Keratinocyte (primary cell): ENCODE data around the gene NT5M. TPM values are rescaled to one million over a fixed set of nuclear protein-coding genes. Genes with fewer than 3 reads are reported as not detected.

Experiments used
- DNase-seq: peaks from one replicate; pipeline ENCODE4 v3.0.0-alpha.2; 2011; ENCODE audit warnings: low read depth, missing footprints, low spot score
- FAIRE-seq: peaks from 2 replicates; lab custom pipeline; 2011; peaks lifted over from hg19 to GRCh38; lab: Jason Lieb, UNC
- H2AFZ ChIP-seq: 2 replicates; pipeline ENCODE4 v1.6.0; 2012; ENCODE audit warnings: low read length, control low read depth, inconsistent platforms; ENCODE audit not compliant: control insufficient read depth
- H3K27ac ChIP-seq: 2 replicates; pipeline ENCODE4 v1.5.1; 2011; ENCODE audit warnings: low read length; ENCODE audit not compliant: control insufficient read depth, insufficient read depth
- H3K27me3 ChIP-seq: 3 replicates; pipeline ENCODE4 v1.6.0; 2011; ENCODE audit warnings: low read length; ENCODE audit not compliant: control insufficient read depth, insufficient read depth; ENCODE audit errors: extremely low read depth
- H3K36me3 ChIP-seq, 2 experiments: 2 replicates in 1 of 2; 3 replicates in 1 of 2; pipeline ENCODE4 v1.5.1; 2011; ENCODE audit warnings: low read length in 2 of 2, mild to moderate bottlenecking in 1 of 2; ENCODE audit not compliant: control insufficient read depth in 2 of 2, insufficient read depth in 2 of 2; ENCODE audit errors: extremely low read depth in 1 of 2
- H3K4me1 ChIP-seq: 3 replicates; pipeline ENCODE4 v1.5.1; 2011; ENCODE audit warnings: low read length; ENCODE audit not compliant: control insufficient read depth, insufficient read depth; ENCODE audit errors: extremely low read depth
- H3K4me2 ChIP-seq: 3 replicates; pipeline ENCODE4 v1.6.0; 2011; ENCODE audit warnings: low read depth, low read length; ENCODE audit not compliant: control insufficient read depth, insufficient read depth; ENCODE audit errors: extremely low read depth
- H3K4me3 ChIP-seq, 3 experiments: fragments of 200-600 bp in 1 of 3; sonication (generic) in 1 of 3; 2 replicates in 2 of 3; 3 replicates in 1 of 3; pipeline ENCODE4 v1.5.1; 2011 to 2016; ENCODE audit warnings: low read length in 3 of 3, mild to moderate bottlenecking in 3 of 3, control low read depth in 2 of 3, inconsistent platforms in 1 of 3, low read depth in 1 of 3, mixed read lengths in 1 of 3, mixed run types in 1 of 3, moderate library complexity in 1 of 3; ENCODE audit not compliant: control insufficient read depth in 2 of 3, insufficient read depth in 2 of 3; ENCODE audit errors: extremely low read depth in 1 of 3
- H3K79me2 ChIP-seq: 2 replicates; pipeline ENCODE4 v1.6.0; 2012; ENCODE audit warnings: low read length; ENCODE audit not compliant: control insufficient read depth, insufficient read depth
- H3K9ac ChIP-seq: 3 replicates; pipeline ENCODE4 v1.6.0; 2011; ENCODE audit warnings: low read length; ENCODE audit not compliant: control insufficient read depth, insufficient read depth; ENCODE audit errors: extremely low read depth
- H3K9me1 ChIP-seq: 3 replicates; pipeline ENCODE4 v1.6.0; 2011; ENCODE audit warnings: low read length; ENCODE audit not compliant: control insufficient read depth, insufficient read depth; ENCODE audit errors: extremely low read depth
- H3K9me3 ChIP-seq: 2 replicates; pipeline ENCODE4 v1.5.1; 2012; ENCODE audit warnings: low read depth, low read length; ENCODE audit not compliant: control insufficient read depth
- H4K20me1 ChIP-seq: 3 replicates; pipeline ENCODE4 v1.6.0; 2011; ENCODE audit warnings: low read length; ENCODE audit not compliant: control insufficient read depth, insufficient read depth; ENCODE audit errors: extremely low read depth
- EZH2 ChIP-seq: IDR thresholded peaks from one replicate; pipeline ENCODE4 v1.6.1; 2012; ENCODE audit warnings: inconsistent platforms, mild to moderate bottlenecking, low read length, moderate library complexity
- dilution Hi-C: fragments of 300-500 bp; cut with MboI; formaldehyde crosslinking; loops from one replicate; pipeline ENCODE4 v1.7.0; 2020; ENCODE audit warnings: low sequenced_read_pairs; ENCODE audit not compliant: extremely low pct_ligation_motif_present
- polyA plus RNA-seq, 5 experiments: library from polyadenylated mRNA; depleted of rRNA in 3 of 5; stranded (reverse) in 3 of 5; stranded (forward) in 1 of 5; unstranded in 1 of 5; fragments of >200 nt; gene quantifications; 1 replicate in 1 of 5; 2 replicates in 3 of 5; 3 replicates in 1 of 5; pipeline versions ENCODE4 v1.2.1 to v1.2.3, GENCODE V29; 2011 to 2012; ENCODE audit warnings: missing spikeins in 2 of 5, low read depth in 1 of 5, low replicate concordance in 1 of 5
- TF ChIP-seq, protein P1 (sequence below), 3 experiments: IDR thresholded peaks in 1 of 3; conservative IDR thresholded peaks in 1 of 3; optimal IDR thresholded peaks in 1 of 3; 2 replicates in 2 of 3; 3 replicates in 1 of 3; pipeline versions ENCODE3 to v1.5.1; 2011; ENCODE audit warnings: low read length in 3 of 3, mild to moderate bottlenecking in 3 of 3, moderate library complexity in 2 of 3, control low read depth in 1 of 3, inconsistent platforms in 1 of 3; ENCODE audit not compliant: insufficient read depth in 2 of 3; ENCODE audit errors: extremely low read depth in 1 of 3

The NT5M gene
- polyA plus RNA-seq, 1 donor (not counting 4 experiments of a cell fraction or from before 2014, with no cell fraction given): 0.16 TPM

DNA sequence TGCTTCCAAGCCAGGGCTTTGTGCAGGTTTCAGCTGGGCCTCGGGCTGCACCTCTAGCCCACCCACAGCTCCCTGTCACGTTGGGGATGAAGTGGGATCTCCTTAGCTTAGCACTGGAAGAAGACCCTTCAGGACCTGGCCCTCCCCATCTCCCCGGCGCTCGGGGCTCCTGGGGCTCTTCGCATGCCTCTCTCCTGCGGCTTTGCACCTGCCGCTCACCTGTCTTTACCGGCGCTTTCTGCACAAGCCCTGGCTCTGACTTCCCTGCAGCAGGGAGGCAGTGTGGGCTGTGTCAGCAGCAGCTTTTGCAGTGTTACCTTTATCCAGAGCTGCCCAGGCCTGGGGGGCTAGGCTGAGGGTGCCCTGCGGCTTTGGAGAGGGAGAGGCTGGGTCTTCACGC is 52.3 kb downstream of the NT5M start:
- Histone ChIP-seq H2AFZ (no peak overlapping the region), H3K4me2 (no peak overlapping the region), H3K4me3 (no peak overlapping the region), H3K79me2 (no peaks in the 10 kb centered on the region), H3K27ac (no peak overlapping the region), H3K4me1 (peaks cover 3% of the 10 kb centered on the region), H3K9me3 (no peaks in the 10 kb centered on the region), H3K9ac (no peak overlapping the region), H3K27me3 (peaks cover 8% of the 10 kb centered on the region), H3K9me1 (no peaks in the 10 kb centered on the region), H3K36me3 (no peaks in the 10 kb centered on the region), H4K20me1 (no peaks in the 10 kb centered on the region)
- FAIRE-seq (no peak), DNase-seq (no peak)
- dilution Hi-C loops: no loop called here
- TF ChIP-seq, protein P1, sequence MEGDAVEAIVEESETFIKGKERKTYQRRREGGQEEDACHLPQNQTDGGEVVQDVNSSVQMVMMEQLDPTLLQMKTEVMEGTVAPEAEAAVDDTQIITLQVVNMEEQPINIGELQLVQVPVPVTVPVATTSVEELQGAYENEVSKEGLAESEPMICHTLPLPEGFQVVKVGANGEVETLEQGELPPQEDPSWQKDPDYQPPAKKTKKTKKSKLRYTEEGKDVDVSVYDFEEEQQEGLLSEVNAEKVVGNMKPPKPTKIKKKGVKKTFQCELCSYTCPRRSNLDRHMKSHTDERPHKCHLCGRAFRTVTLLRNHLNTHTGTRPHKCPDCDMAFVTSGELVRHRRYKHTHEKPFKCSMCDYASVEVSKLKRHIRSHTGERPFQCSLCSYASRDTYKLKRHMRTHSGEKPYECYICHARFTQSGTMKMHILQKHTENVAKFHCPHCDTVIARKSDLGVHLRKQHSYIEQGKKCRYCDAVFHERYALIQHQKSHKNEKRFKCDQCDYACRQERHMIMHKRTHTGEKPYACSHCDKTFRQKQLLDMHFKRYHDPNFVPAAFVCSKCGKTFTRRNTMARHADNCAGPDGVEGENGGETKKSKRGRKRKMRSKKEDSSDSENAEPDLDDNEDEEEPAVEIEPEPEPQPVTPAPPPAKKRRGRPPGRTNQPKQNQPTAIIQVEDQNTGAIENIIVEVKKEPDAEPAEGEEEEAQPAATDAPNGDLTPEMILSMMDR (optimal IDR thresholded peaks at IDR 0.05 in 1 of 3, IDR thresholded peaks at IDR 0.05 in 1 of 3, conservative IDR thresholded peaks at IDR 0.05 in 1 of 3; ENCODE audit: extremely low read depth in 1 of 3, insufficient read depth in 2 of 3, low read length in 3 of 3): no peak
- no peak for TF ChIP-seq EZH2

DNA sequence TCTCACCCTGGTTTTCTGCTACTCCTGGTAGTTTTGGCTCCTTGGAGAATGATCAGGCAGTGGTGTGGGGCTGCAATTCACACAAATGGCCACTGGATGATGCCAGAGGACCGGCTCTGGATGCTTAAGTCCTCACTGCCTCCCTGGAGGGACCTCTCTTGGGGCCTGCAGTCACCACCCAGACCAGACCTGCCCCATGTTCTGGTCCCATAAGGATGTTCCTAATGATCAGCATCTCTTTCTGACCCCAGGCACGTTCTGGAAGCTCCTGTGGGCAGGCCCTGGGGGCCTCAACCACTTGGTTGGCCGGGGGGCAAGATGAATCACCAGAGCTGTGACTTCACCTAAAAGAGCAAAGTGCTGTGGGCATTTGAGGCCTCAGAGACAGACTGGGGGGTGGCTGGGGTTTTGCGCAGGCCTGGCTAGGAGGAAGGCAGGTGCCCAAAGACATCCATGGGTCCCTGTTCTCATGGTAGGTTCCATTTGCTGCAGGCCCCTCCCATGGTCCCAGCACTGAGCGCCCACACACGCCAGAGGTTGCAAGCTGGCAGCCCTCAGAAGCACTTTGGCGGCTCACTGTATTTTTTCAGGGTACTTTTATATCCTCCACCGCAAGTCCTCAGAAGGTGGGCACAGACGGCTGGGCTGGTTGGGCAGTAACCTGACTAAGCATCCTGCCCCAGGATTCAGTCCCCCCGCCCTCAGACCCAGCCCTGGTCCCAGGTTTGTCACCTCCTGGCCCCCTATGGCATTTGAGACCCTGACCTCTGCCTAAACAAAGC is 53.2 kb downstream of the NT5M start:
- peaks cover 6% of the 10 kb centered on the region for H3K27me3 ChIP-seq
- H4K20me1 ChIP-seq: no peaks in the 10 kb centered on the region
- no peak overlapping the region for H3K4me3 ChIP-seq
- no peaks in the 10 kb centered on the region for H3K9me1 ChIP-seq
- no peak overlapping the region for H3K9ac ChIP-seq
- no peak overlapping the region for H3K27ac ChIP-seq
- H3K4me2 ChIP-seq: no peak overlapping the region
- no peak overlapping the region for H2AFZ ChIP-seq
- dilution Hi-C loops: no loop called here
- H3K36me3 ChIP-seq: no peaks in the 10 kb centered on the region
- TF ChIP-seq, protein P1 (optimal IDR thresholded peaks at IDR 0.05 in 1 of 3, IDR thresholded peaks at IDR 0.05 in 1 of 3, conservative IDR thresholded peaks at IDR 0.05 in 1 of 3; ENCODE audit: extremely low read depth in 1 of 3, insufficient read depth in 2 of 3, low read length in 3 of 3): peak; percentile 99 to 100 (median 100)
- TF ChIP-seq EZH2: no peak
- FAIRE-seq (peak; percentile 62), DNase-seq (peak; percentile 45)
- peaks cover 3% of the 10 kb centered on the region for H3K4me1 ChIP-seq
- H3K79me2 ChIP-seq: no peaks in the 10 kb centered on the region
- no peaks in the 10 kb centered on the region for H3K9me3 ChIP-seq
